Stimulated activated naive CD8-positive, alpha-beta T cell treated with anti-CD3 and anti-CD28 coated beads, Interleukin-15, Interleukin-2, amounts not matched to agents 100 ng/mL and 50 ng/mL, for 24 hours (primary cell): Measurements from ENCODE around the gene NFE2L1.
A peak's percentile ranks its signal among the peaks of the same experiment; 100 is the strongest.
"Not testable (repeated sequence)": the region's sequence is repeated elsewhere in the genome, so short reads cannot be mapped to it uniquely, and the experiment has no call there.

Experiments
- H3K27ac Mint-ChIP-seq: one replicate; pipeline ENCODE4 v1.8.0; 2021; ENCODE audit warnings: mild to moderate bottlenecking, mixed read lengths
- H3K27me3 Mint-ChIP-seq: one replicate; pipeline ENCODE4 v1.8.0; 2021; ENCODE audit warnings: mixed read lengths
- H3K36me3 Mint-ChIP-seq: one replicate; pipeline ENCODE4 v1.8.0; 2021; ENCODE audit warnings: low read depth, mixed read lengths
- H3K4me1 Mint-ChIP-seq: one replicate; pipeline ENCODE4 v1.8.0; 2021; ENCODE audit warnings: low read depth, mixed read lengths
- H3K4me3 Mint-ChIP-seq: one replicate; pipeline ENCODE4 v1.8.0; 2021; ENCODE audit warnings: mild to moderate bottlenecking, mixed read lengths
- H3K9me3 Mint-ChIP-seq: one replicate; pipeline ENCODE4 v1.8.0; 2021; ENCODE audit warnings: mixed read lengths

Gene NFE2L1

GRCh38 chr17:48013876-48014594 is 34.1 kb upstream of the NFE2L1 start:
- no peak overlapping the region for H3K27ac Mint-ChIP-seq
- peaks cover 48% of the 10 kb centered on the region for H3K27me3 Mint-ChIP-seq
- peaks cover 19% of the 10 kb centered on the region for H3K4me1 Mint-ChIP-seq
- H3K36me3 Mint-ChIP-seq, result no peaks in the 10 kb centered on the region
- H3K4me3 Mint-ChIP-seq, result no peak overlapping the region
- no peaks in the 10 kb centered on the region for H3K9me3 Mint-ChIP-seq

DNA sequence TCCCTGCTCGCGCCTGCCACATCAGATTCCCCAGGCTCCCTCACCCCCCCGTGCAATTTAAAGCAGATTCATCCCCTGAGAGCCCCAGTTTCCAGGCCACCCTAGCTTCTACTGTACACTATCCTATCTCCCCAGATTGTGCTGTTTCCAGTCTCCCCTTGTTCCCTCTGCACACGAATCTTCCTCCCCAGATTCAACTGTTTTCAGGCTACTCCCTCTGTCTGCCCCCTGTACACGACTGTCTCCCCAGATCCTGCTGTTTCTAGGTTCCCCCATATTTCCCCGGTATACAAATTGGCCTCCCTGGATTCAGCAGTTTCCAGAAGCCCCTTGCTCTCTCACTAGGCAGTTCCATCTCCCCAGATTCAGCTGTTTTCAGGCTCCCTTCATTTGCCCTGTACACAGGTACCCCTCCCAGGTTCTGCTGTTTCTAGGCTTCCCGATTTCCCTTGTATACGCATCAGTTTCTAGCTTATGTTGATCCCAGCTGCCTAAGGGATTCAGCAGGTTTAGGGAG is 33.5 kb upstream of the NFE2L1 start:
- H3K27me3 Mint-ChIP-seq, result peaks cover 45% of the 10 kb centered on the region
- H3K4me1 Mint-ChIP-seq, result peaks cover 19% of the 10 kb centered on the region
- no peaks in the 10 kb centered on the region for H3K9me3 Mint-ChIP-seq
- no peaks in the 10 kb centered on the region for H3K36me3 Mint-ChIP-seq
- H3K4me3 Mint-ChIP-seq, result no peak overlapping the region
- H3K27ac Mint-ChIP-seq, result no peak overlapping the region

DNA sequence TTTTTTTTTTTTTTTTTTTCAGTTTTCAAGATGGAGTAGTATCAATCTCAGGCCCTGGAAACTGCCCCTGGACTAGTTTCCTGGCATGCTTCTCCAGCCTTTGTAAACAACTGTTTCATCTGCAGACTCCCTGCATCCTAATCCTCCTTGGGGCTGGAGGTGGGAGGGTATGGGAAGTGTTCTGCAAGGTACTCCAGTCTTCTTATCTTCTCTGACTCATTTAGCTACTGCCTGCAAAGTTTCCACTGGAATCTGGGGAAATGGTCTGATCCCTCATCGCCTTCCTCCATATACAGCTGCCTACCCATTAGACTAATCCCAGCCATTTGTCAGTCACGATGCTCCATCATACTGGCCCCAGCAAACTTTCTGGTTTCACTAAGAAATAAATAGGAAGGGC is 32.0 kb upstream of the NFE2L1 start:
- Mint-ChIP-seq H3K27ac (no peak overlapping the region), H3K27me3 (peaks cover 39% of the 10 kb centered on the region), H3K4me1 (peaks cover 19% of the 10 kb centered on the region)

DNA sequence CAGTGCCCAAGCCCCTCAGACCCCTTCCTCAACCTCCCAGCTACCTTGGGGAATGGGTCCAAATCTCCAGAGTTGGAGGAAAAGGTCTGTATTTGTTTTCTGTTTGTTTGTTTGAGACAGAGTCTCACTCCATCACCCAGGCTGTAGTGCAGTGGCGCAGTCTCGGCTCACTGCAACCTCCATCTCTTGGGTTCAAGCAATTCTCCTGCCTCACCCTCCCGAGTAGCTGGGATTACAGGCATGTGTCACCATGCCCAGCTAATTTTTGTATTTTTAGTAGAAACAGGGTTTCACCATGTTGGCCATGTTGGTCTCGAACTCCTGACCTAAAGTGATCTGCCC is 30.4 kb upstream of the NFE2L1 start:
- H3K4me3 Mint-ChIP-seq, H3K36me3 Mint-ChIP-seq, H3K9me3 Mint-ChIP-seq, H3K27ac Mint-ChIP-seq, H3K4me1 Mint-ChIP-seq: not testable (repeated sequence)
- peaks cover 41% of the 10 kb centered on the region for H3K27me3 Mint-ChIP-seq

More for the DNA sequence above, 32.0 kb upstream of the NFE2L1 start:
- Mint-ChIP-seq H3K36me3 (no peaks in the 10 kb centered on the region), H3K4me3 (no peak overlapping the region), H3K9me3 (no peaks in the 10 kb centered on the region)

DNA sequence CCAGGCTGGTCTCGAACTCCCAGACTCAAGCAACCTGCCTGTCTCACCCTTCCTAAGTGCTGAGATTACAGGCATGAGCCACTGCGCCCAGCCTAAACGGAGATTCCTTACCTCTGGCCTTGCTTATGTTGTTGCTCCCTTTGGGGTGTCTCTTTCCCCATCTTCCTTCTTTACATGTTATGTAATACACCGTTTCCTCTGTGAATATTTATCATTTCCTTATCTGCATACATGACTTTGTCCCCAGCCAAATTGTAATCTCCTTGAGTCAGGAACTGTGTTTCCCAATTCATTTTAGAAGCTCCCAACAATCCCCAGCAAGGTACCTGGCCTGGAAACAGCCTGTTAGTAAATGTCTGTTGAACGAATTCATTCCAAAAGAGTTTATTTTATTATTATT is 26.2 kb upstream of the NFE2L1 start:
- Mint-ChIP-seq H3K9me3 (no peaks in the 10 kb centered on the region), H3K27me3 (peaks cover 32% of the 10 kb centered on the region), H3K27ac (no peak overlapping the region), H3K4me1 (peaks cover 36% of the 10 kb centered on the region), H3K4me3 (no peak overlapping the region), H3K36me3 (no peaks in the 10 kb centered on the region)

- Mint-ChIP-seq H3K4me1 (peaks cover 32% of the 10 kb centered on the region), H3K9me3 (no peaks in the 10 kb centered on the region), H3K36me3 (no peaks in the 10 kb centered on the region), H3K27me3 (peaks cover 36% of the 10 kb centered on the region), H3K27ac (no peak overlapping the region), H3K4me3 (peak overlapping the region; percentile 28)
These were observed 25.3 kb upstream of the NFE2L1 start for GRCh38 chr17:48022901-48023300.

DNA sequence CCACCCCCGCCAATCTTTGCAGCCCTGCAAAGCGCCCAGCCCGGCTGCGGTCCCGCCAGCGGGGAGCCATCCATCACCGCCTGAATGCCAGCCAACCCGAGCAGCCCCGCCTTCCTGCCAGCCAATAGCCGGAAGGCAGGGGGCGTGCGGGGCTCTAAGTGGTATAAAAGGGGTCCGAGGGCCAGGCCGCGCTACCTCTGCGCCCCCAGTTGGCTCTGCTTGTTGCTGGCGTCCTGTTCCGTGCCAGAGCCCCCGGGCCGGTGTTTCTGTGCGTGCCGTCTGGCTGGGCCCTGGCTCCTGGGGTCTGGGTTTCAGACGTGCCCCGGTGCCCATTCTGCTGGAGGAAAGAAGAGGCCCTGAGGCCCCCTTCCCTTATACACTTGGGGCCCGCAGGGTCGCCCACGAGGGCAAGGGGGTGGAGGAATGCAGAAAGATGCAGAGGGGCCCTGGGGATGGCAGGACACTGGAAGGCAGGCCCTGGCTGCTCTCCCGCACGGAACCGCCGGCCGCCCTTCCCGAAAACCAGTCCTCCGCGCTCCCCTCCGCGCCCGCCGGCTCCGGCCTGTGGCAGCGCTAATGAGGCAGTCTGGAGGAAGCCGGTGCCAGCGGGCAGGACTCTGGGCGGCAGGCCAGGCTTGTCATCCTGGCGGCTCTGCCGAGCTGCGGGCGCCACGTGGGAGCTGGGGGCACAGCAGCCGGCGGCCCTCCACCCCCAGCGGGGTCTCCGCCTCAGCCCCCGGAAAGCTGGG is 24.6 kb upstream of the NFE2L1 start:
- peak overlapping the region; percentile 26 for H3K27ac Mint-ChIP-seq
- H3K36me3 Mint-ChIP-seq, result no peaks in the 10 kb centered on the region
- H3K27me3 Mint-ChIP-seq, result peaks cover 36% of the 10 kb centered on the region
- no peaks in the 10 kb centered on the region for H3K9me3 Mint-ChIP-seq
- H3K4me1 Mint-ChIP-seq, result peaks cover 32% of the 10 kb centered on the region
- H3K4me3 Mint-ChIP-seq, result peak overlapping the region; percentile 70

DNA sequence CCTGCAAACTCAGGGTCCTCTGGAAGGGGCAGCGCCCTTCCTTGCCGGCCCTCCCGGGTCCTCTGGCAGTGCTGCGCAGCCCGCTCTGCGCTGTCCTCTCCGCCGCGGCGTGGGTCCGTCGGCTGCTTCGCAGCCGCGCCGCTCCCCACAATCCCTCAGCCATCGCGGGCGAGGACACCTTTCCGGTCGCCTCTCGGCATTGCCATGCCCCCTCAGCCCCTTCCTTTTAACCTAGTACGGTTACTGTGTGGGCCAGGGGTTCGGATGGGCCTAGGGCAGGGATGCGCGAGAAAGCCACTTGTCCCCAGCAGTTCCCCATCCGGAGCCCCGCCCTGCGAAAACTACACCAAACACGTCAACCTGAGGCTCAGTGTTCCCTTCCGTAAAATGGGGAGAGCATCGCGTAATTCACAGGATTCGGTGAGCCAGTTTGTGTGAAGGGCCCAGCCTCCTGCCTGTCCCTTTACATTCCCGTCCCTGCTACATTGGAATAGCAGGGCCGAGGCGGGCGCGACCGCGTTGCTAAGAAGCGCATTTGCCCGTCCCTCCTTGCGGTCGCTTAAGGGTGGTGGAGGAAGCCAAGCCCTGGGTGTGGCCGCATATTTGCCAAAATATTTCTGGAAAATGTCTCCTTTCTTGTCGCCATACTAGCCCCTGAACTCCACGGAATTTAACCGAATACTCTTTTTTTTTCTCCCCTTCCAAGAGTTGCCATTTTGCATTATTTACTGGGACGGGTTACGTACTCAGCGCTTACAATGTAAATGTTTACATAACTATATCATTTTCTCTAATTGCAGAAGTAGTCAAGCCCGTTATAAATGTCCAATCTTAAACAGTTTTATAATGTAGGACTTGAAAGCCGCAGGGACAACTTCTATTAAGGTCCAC is 23.8 kb upstream of the NFE2L1 start:
- H3K9me3 Mint-ChIP-seq, result no peaks in the 10 kb centered on the region
- H3K4me1 Mint-ChIP-seq, result peaks cover 32% of the 10 kb centered on the region
- no peaks in the 10 kb centered on the region for H3K36me3 Mint-ChIP-seq
- H3K27ac Mint-ChIP-seq, result peak overlapping the region; percentile 86
- H3K27me3 Mint-ChIP-seq, result peaks cover 36% of the 10 kb centered on the region
- H3K4me3 Mint-ChIP-seq, result peak overlapping the region; percentile 84

- H3K27me3 Mint-ChIP-seq, result peaks cover 36% of the 10 kb centered on the region
- H3K4me1 Mint-ChIP-seq, result peaks cover 32% of the 10 kb centered on the region
- peak overlapping the region; percentile 52 for H3K27ac Mint-ChIP-seq
- H3K4me3 Mint-ChIP-seq, result peak overlapping the region; percentile 84
- H3K36me3 Mint-ChIP-seq, result no peaks in the 10 kb centered on the region
- H3K9me3 Mint-ChIP-seq, result no peaks in the 10 kb centered on the region
These were observed 22.9 kb upstream of the NFE2L1 start for GRCh38 chr17:48025040-48025903.

- H3K27ac Mint-ChIP-seq, result no peak overlapping the region
- H3K27me3 Mint-ChIP-seq, result peaks cover 35% of the 10 kb centered on the region
- H3K4me1 Mint-ChIP-seq, result peaks cover 32% of the 10 kb centered on the region
These were observed 22.2 kb upstream of the NFE2L1 start for GRCh38 chr17:48025904-48026501.

DNA sequence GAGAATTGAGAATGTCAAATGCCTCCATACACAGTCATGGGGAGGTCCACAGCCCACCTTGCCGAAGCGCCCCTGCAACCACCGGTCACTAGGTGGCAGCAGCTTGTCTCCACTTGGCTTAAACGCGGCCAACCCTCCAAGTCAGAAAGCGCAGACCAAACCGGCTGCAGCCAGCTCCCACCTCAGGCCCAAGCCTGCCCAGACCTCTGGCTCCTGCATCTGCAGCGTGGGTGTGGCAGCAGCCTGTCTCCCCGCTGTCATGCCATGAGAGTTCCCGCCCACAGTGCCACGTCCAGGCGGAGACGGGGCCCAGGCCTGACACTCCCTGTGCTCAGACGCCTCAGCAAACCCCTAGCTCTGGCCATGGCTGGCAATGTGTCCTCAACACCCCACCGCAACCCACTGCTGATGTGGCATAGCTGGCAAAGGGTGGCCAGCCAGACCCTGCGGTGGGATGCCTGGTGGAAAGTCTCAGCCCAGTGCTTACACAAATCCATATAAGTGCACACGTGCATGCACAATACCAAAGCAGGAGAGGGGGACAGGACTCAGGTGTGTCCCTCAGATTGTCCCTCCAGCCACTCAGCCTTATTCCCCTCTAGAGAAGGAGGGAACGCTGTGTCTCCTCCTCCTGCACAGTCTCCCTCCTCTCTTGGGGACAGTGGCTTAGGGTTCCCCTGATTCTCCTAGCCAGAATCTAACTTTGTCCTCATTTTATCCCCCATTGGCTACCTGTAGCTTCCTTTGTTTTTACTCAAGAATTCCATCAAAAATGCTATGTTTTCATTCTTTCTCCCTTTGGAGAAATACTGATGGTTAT is 21.4 kb upstream of the NFE2L1 start:
- H3K9me3 Mint-ChIP-seq, result no peaks in the 10 kb centered on the region
- no peak overlapping the region for H3K4me3 Mint-ChIP-seq
- H3K36me3 Mint-ChIP-seq, result no peaks in the 10 kb centered on the region
- peaks cover 30% of the 10 kb centered on the region for H3K27me3 Mint-ChIP-seq
- H3K27ac Mint-ChIP-seq, result no peak overlapping the region
- H3K4me1 Mint-ChIP-seq, result peaks cover 32% of the 10 kb centered on the region

More at GRCh38 chr17:48025904-48026501, 22.2 kb upstream of the NFE2L1 start:
- Mint-ChIP-seq H3K4me3 (peak overlapping the region; percentile 84), H3K9me3 (no peaks in the 10 kb centered on the region), H3K36me3 (no peaks in the 10 kb centered on the region)

DNA sequence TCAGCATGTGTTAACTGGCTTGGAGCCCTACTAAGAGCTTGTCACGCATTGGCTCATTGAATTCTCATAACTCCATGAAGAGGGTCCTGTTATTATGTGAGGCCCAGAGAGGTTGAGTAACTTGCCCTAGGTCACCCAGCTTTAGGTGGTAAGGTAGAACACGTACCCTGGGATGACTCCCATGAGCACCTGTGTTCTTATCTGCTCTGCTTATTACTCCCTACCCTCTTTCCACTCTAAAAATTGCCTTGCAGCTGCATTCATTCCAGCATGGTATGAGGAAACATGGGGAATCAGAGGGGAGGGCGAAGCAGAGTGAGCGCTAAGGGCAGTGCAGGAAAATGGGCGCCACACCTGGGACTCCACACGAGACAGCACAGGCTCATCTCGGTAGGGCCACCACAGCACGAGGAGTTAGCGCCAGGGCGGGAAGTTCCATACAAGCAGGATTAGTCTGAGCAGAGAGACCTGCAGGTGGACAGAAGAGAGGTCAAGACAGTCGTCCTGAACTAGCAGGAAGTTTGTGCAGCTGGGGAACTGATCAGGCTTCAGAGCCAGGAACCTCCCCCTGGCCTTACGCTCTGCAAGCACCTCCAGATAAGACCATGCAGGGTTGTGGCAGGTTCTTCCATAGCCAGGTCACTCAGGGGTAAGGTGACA is 20.7 kb upstream of the NFE2L1 start:
- Mint-ChIP-seq H3K4me1 (peaks cover 32% of the 10 kb centered on the region), H3K27me3 (peaks cover 24% of the 10 kb centered on the region), H3K9me3 (no peaks in the 10 kb centered on the region), H3K27ac (no peak overlapping the region), H3K4me3 (no peak overlapping the region), H3K36me3 (no peaks in the 10 kb centered on the region)

DNA sequence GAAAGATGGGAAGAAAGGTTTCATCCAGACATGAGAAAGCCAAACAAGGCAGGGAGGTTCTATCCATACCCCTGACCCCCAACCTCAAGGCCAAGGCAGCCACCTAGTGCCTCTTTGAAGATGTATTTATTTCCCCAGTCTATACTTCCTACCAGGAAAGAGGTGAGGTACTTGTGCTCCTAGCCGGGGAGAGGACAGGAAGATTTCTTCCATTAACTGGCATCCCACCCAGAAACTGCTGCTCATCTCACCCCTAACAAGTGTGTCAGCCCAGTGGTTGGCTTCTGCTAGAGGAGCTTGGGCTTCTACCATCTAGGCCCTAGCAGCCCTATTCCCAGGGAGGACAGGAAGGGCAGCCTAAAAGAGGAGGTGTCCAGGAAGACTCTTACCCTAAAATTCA is 19.4 kb upstream of the NFE2L1 start:
- H3K27ac Mint-ChIP-seq, result no peak overlapping the region
- peaks cover 27% of the 10 kb centered on the region for H3K4me1 Mint-ChIP-seq
- no peaks in the 10 kb centered on the region for H3K9me3 Mint-ChIP-seq
- no peaks in the 10 kb centered on the region for H3K36me3 Mint-ChIP-seq
- peaks cover 19% of the 10 kb centered on the region for H3K27me3 Mint-ChIP-seq
- H3K4me3 Mint-ChIP-seq, result no peak overlapping the region
